Ecto neural progenitor cell (in vitro differentiated cells): ENCODE results near the gene CD164L2.
A peak's percentile ranks its signal among the peaks of the same experiment; 100 is the strongest.
"Not testable (repeated sequence)": the region's sequence is repeated elsewhere in the genome, so short reads cannot be mapped to it uniquely, and the experiment has no call there.

ENCODE experiments used
- DNase-seq: peaks from one replicate; pipeline ENCODE4 v3.0.0-alpha.2; 2018; ENCODE audit warnings: low spot score

CD164L2 gene

DNA sequence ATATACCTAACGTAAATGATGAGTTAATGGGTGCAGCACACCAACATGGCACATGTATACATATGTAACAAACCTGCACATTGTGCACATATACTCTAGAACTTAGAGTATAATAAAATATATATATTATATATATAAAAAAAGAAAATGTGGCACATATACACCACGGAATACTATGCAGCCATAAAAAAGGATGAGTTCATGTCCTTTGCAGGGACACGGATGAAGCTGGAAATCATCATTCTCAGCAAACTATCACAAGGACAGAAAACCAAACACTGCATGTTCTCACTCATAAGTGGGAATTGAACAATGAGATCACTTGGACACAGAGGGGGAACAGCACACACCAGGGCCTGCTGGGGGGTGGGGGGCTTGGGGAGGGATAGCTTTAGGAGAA lies 1.7 kb upstream of the CD164L2 start:
- not testable (repeated sequence) for DNase-seq

DNA sequence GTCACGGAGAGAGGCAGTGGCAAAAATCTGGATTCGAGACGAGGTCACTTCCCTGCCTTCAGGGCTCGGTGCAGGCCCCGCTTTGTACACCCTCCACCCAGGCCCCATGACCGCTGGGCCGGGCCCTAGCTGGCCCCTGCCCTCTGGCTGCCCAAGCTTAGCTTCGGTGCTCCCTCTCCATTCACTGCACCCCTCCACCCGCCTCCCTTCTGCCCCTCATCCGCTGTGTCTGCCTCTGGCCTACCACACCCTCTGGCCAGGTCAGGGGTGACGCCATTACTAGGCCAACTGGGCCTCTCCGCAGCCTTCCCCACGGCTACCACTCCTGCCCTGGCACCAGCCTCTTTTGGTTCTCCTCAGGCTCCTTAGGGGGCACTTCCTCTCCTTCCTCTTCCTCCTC lies 528 bp upstream of the CD164L2 start:
- DNase-seq = no peak

DNA sequence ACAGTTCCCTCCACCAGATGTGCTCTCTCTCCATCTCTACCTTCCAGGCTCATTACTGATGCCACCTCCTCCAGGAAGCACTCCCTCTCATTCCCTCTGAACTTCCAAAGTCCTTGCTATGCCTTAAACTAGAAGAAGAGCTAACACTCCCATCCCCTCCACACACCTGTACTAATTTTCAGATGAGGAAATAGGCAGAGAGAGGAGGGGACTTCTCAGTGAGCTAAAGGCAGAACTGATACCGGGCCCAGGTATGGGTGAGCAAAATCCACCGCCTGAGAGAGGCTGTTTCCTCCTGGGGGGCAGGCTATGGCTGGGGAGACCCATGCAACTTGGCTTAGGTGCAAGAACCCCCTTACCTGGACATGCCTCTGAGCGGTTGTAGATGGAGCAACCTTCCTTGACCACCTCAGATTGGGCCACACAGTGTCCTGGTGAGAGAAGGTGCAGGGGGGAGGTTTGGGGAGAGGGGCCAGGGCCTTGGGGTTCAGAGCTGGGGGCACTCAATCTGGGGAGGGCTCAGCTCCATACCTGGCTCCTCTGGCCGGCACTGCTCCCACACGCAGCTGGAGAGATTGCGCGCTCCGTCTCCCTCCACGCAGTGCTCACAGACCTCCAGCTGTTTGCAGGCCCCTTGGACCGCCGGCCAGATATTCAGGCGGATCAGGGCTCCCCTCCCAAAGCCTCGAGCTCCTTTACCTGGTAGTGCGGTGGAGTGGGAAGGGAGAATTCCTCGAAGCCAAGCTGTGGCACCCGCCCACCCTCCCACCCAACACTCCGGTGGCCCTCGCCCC lies 967 bp downstream of the CD164L2 start:
- DNase-seq = no peak

DNA sequence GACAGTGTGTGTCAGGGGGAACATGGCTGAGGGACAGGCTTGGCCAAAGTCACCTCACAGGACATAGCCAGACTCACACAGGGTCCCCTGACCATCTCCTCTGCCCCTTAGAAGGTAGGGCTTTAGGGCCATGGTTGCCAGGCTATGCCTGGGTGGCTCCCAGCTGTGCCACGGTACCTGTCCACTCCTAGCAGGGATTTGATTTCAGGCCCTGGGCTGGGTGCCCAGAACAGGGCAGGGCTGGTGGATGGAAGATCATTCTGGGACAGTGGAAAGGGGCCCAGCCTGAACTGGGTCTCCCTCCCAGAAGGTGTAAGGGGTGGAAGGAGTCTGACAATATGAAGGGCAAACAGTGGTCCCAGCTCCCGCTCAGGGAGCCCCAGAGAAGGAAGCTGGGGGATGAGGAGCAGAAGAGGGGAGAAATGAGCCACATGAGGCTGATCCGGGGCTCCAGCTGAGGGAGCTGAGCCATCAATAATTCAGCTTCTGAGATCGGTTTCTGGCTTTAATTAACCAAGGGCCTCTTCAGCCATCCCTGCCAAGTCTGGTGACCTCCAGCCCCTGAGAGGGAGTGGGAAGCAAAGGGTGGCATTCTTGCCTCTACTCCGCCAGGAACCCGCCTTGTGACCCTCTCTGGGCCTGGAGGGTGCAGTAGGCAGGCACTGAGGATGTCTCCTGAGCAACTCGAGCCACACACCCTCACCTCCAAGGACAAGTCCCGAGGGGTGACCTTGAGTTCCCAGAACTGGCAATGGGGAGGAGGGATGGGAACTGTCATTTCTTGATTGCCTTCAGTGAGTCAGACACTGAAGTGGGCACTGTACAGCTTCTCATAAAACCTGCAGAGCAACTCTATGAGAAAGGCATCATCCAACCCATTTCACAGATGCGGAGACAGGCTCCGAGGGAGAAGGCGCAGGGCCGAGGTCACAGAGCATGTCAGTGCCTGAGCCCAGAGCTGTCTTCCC lies 2.1 kb downstream of the CD164L2 start:
- DNase-seq = no peak

DNA sequence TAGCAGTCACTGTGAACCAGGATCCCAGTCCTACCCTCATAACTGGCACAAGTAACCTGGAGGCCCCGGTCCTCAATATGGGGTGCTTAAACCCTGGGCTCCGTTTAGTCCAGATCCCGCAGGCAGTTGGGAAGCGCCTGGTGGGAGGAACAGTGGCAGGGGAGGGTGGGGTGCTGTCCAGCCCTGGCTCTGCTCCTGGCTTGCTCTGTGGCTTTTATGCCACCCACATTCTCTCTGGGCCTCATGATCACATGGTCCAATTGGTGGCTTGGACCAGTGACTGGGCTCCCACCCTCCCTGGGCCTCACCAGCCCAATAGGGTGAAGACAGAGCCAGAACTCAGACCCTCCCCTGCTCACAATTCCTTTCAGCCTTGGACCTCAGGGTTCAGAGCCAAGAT lies 2.9 kb downstream of the CD164L2 start:
- no peak for DNase-seq

DNA sequence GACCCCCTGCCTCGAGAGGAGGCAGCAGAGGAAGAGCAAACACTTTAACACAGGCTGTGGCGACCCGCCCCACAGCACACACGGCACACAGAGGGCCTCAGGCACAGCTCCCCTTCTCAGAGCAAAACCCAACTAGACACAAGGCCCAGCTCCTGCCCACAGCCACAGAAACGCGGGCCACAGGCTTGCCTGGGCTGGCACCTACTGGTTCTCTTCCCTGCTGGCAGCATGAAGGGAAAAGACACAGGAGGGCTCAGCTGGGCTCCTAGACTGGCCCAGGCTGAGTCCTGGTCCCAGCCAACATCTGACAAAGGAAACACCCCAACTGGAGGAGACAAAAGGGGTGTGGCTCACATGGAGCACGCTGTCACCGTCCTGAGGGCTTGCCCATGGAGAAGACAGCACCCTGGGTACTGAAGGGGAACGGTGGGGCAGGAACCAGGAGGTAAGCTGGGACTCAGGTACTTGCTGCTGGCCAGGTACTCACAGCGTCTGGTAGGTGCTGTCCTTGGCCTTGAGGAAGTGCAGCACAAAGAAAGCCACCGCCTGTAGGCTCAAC lies 3.5 kb downstream of the CD164L2 start:
- DNase-seq = no peak

DNA sequence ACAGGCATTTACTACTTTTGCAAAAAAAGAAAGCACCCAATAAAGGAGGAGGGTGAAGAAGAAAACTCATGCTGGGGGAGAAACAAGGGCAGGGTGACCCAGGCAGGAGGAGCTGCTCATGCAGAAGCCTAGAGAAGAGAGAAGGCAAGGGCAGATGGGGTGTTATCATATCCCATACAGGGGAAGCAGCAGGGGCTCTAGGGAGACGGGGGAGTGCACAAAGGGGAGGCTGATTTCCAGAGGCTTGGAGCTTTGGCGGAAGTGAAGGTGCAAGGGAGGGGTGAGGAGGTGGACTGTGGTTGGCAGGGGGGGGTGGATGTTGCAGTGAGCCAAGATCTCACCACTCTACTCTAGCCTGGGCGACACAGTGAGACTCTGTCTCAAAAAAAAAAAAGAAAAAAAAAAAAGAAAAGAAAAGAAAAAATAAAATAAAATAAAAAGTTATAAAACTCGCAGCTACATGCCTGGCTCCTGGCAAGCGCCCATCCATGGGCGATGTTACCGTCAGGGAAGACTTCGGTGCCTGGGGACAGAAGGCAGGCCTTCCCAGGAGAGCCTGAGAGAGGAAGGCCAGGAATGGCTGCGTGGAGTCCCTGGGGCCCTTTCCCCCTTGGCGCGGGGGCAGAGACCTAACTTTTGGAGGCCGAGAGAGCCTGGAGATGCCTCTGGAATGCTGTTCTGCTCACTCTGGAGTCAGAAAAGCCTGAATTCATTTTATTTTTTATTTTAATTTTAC lies 5.2 kb downstream of the CD164L2 start:
- DNase-seq = no peak

DNA sequence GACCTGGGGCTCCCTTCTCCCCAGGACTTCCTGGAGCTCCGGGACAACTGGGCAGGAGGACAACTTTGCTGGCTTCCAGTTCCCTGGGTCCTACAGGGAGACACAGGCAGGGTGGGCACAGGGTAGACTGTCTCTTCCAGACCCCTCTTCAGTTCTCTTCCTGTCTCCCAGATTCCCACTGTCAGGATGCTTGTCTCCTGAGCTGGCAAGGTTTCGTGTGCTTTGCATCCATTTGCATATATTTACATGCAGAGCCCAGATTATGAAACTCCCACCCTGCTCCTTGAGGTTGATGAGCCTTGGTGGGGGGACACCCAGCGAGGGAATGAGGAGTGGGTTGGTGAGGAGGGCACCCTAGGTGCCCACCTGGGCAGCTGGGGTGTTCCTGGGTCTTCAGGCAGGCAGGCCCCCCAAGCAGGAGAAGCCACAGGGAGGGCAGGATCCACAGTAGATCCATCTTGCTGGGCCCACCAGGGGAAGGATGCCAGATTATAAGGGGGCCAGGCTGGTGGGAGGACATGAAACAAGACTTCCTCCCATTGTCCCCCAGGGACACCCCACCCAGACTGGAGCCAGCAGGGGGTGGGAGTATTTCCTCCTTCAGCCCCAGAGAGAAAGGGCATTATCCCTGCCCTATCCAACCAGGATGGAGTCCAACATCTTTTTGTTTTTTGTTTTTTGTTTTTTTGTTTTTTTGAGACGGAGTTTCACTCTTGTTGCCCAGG lies 8.6 kb downstream of the CD164L2 start, which contains the start of gene FCN3:
Gene FCN3 (minus strand): TSS at position 463 of the 725 bp plus-strand sequence. CDS start 6 bp downstream, at position 457.
- DNase-seq = no peak

DNA sequence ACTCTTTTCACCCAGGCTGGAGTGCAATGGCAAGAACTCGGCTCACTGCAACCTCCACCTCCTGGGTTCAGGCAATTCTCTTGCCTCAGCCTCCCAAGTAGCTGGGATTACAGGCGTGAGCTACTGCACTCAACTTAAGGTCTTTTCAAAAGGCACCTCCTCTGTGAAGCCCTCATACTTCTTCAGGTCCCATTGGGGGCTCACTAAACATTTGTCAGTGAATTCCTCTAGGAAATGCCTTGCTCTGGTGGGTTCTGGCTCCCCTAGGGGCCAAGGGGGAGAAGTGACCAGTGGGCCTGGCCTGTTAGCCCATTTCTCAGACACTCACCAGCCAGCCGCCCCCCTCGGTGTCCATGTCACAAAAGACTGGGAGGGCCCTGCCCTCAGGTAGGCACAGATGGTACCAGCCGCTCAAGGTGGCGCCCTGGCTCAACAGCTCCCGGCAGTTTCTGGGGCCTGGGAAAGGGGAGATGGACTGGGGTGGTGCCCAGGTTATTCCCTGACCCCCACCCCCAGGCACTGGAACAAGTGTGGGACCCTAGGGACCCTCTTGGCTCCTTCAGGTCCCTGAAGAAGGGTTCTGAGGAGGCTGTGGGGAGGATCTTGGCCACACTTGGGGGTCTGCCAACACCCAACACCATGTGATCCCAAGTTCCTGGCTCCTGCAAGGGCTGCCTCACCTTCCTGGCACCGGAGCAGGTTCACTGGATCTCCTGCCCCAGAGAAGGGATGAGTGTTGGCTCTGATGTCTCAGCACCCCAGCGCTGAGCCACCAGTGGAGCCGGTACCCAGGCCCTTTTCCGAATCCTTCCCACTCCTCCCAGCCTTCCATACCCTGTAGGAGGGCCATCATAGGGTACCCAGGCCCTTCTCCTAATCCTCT lies 10.1 kb downstream of the CD164L2 start:
- DNase-seq = no peak

DNA sequence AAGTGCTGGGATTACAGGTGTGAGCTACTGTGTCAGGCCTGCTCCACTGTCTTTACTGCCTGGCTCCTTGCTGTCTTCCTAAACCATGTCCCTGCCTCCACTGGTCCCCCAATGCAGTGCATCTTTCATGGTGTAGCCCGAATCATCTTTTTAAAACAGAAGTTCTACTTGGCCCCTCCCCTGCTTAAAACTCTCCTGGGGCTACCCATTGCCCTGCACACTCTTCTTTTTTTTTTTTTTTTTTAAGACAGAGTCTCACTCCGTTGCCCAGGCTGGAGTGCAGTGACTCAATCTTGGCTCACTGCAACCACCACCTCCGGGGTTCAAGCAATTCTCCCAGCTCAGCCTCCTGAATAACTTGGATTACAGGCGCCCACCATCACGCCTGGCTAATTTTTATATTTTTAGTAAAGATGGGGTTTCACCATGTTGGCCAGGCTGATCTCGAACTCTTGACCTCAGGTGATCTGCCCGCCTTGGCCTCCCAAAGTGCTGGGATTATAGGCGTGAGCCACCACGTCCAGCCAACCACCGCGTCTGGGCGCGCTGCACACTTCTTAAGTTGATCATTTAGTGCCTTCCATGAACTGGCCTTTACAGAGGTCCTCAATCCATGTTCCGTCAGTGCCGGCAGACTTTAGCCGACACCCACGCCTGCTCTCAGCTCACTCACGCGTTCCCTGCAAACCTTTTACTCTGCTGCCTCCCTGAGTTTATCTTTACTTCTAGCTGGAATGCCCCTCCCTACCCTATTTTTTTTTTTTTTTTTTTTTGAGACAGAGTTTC lies 10.9 kb downstream of the CD164L2 start:
- DNase-seq = no peak

DNA sequence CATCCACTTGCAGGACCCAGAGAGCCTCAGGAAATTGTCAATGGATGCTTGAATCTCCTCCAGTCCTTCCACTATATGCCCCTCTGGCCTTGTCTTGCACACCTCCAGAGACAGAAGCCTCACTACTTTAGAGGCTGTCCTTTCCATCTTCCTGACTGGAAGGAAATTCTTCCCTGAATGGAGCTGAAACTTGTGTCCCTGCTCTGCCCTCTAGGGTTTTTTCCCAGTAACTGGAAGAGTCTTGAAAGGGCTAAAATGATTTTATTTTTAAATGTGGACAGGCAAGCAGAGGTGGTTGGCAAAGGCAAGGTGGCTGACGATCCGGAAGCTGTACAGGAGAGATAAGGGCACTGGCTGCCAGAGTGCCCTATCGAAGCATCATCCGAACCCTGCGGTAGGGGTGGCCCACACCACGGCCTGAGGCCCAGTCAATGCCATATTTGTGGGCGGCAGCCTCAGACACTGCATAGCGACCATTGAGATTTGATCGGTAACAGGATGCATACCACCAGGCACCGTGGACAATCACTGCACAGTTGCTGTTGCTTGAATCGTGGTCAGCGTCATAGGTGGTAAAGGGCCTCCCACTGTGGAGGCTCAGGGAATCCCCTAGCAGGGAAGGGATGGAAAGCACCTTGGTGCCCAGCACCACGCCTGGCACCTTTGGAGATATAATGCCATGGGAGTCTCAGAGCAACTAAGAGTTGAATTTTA lies 14.1 kb downstream of the CD164L2 start:
- DNase-seq = no peak

DNA sequence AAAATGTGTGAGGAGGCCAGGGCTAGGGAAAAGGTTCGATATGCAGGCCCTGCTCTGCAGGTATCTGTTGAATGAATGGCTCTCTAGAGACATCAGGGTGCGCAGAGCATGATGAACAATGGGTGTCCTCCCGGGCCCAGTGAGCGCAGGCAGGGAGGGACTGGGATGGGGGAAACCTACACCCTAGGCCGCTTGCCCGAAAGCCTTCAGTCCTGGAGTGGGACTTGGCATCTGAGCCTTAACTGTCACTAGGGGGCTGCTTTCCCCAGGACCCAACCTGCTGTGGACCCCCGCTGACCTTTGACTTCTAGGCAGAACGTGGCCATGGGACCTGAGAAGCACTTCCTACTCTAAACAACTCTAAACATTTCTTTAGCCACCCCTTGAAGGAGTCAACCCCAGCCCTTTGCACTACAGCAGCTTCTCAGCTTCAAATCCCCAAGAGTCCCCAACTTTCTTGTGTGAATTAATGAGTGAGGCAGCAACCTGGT lies 15.9 kb downstream of the CD164L2 start:
- no peak for DNase-seq

DNA sequence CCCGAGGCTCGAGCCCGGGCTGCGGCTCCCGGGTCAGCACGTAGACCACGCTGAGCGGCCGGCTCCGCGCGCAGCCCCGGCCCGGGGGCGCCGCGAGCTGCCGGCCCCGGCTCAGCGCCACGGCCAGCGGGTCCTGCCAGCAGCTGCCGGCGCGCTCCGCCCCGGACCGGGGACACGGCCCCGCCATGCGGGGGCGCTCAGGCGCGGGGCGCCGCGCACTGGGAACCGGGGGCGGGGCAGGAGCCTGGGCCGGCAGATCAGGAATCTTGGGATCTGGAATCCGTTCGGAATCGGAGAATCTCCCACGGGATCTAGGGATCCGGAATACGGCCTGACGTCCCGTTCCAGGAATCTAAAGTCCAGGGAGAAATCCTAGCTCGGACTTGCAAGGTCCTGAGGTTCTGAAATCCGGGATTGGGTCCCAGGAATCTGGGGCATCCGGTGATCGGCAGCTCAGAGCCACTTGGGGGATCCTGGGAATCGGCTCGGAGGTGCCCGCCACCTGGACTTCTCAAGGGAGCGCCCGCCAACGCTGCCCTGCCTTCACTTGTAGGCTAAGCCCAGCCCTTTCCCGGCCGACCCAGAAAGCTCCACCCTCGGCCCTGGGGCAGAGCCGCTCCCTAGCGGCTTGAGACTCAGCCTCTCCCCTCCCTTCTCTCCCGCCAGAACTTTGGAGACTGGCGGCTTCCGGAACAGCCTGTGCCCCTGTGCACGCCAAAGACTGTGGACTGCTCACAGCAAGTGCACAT lies 16.5 kb downstream of the CD164L2 start, which contains the start of gene MAP3K6:
Gene MAP3K6 (minus strand): TSS at position 551 of the 749 bp plus-strand sequence. CDS start 364 bp downstream, at position 187.
- peak; percentile 87 for DNase-seq

DNA sequence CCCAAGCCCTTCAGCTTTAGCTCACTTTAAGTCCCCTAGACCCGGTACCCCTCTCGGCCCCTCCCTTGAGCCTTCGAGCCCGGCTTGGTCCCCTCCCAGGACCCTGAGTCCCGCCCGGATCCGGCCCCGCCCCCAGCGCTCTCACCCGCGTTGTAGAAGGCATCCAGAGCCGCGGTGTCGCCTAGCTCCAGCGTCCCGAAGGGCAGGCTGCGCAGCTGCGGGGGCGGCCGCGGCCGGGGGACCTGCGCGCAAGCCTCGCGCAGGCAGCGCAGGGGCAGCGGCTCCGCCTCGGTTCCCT lies 17.1 kb downstream of the CD164L2 start:
- peak; percentile 91 for DNase-seq

DNA sequence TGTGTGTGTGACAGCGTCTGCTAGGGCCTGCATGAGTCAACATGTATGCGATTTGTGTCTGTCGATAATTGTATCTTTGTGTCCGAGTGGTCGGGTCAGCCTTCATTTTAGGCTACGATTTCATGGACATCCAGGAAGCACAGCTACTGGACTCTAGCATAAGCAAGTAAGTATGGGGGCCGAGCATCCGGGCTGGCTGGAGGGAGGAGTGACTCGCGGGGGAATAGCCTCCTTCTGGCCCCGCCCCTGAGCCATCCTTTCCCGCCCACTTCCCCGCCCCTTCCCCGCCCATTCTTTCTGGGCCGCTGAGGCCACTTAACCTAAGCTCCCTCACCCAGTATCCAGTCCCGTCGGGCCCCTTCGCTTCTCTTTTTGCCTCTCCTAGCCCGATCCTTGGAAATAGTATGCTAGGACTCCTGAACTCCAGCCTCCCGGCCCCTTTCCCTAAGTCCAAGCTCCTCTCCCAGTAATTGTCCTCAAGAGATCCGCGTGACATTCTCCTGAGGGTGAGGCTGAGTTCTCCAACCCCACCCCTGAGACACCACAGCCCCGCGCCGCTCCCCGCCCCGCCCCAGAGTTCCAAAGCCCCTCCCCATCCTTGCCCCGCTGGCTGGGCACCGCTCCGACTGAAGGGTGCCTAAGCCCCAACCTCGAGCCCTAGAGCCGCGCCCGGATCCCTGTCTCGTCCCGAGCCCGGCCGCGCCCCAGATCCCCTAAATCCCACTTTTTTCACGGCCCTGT lies 17.6 kb downstream of the CD164L2 start:
- DNase-seq = peak; percentile 94

DNA sequence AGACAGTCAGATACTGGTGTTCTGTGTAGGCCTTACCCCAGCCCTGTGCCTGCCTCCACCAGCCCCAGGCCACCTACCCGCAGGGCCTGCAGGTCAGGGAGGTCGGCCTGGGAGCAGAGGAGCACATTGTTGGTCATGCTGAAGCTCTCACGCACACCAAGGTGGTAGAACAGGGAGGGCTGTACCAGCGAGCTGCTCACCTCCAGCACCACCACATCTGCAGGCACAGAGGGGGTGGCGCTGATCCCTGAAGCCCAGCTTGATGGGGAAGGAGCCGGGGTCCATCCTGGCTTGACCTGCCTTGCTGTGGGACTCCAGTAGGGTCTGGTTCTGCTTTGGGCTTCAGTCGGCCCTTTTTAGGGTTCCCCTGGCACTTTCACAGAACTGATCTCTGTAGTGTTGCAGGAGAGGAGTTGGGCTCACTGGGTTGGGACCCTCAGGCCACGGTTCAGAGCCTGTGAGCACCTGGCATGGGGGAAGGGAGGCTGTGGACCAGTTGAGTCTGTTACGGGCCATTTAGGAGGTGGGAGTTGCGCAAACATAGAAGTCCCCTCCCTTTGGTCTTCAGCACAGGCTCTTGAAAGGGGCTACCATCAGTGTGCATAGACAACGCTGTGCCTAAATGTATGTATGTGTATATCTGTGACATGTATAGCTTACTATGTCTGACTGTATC lies 18.3 kb downstream of the CD164L2 start:
- peak; percentile 79 for DNase-seq
